SHP77 (cell line): Measurements from ENCODE around the gene ZMAT3.
"Not testable (repeated sequence)": the region's sequence is repeated elsewhere in the genome, so short reads cannot be mapped to it uniquely, and the experiment has no call there.

Experiments used
- DNase-seq, 2 experiments: peaks; one replicate each; lab custom pipeline; 2025; lab: John Stamatoyannopoulos, UW

The ZMAT3 gene

GRCh38 chr3:179071323-179072099, at the start of gene ZMAT3:
Gene ZMAT3 (minus strand): TSS chr3:179071809. CDS start chr3:179067752, 4,057 bp downstream.
- peak; percentile 49 to 74 for DNase-seq

GRCh38 chr3:179116816-179117215, 45.2 kb upstream of the ZMAT3 start:
- DNase-seq: no peak

GRCh38 chr3:179115444-179115843, 43.8 kb upstream of the ZMAT3 start:
- not testable (repeated sequence) for DNase-seq

GRCh38 chr3:179113903-179114302, 42.3 kb upstream of the ZMAT3 start:
- DNase-seq: no peak

GRCh38 chr3:179108086-179108485, 36.5 kb upstream of the ZMAT3 start:
- no peak for DNase-seq

GRCh38 chr3:179107617-179108016, 36.0 kb upstream of the ZMAT3 start:
- no peak for DNase-seq

- no peak for DNase-seq
Observed at GRCh38 chr3:179105881-179106280, 34.3 kb upstream of the ZMAT3 start.

- DNase-seq: no peak
Observed at GRCh38 chr3:179100652-179101051, 29.0 kb upstream of the ZMAT3 start.

GRCh38 chr3:179098388-179099077, 26.9 kb upstream of the ZMAT3 start:
- DNase-seq: no peak

GRCh38 chr3:179093807-179094206, 22.2 kb upstream of the ZMAT3 start:
- no peak for DNase-seq

GRCh38 chr3:179091113-179091512, 19.5 kb upstream of the ZMAT3 start:
- DNase-seq: no peak

GRCh38 chr3:179088306-179088705, 16.7 kb upstream of the ZMAT3 start:
- no peak for DNase-seq

GRCh38 chr3:179083977-179084376, 12.4 kb upstream of the ZMAT3 start:
- DNase-seq: no peak

GRCh38 chr3:179082416-179082815, 10.8 kb upstream of the ZMAT3 start:
- no peak for DNase-seq

GRCh38 chr3:179081885-179082284, 10.3 kb upstream of the ZMAT3 start:
- no peak for DNase-seq

- no peak for DNase-seq
Observed at GRCh38 chr3:179079537-179079936, 7.9 kb upstream of the ZMAT3 start.

- DNase-seq: no peak
Observed at GRCh38 chr3:179076243-179077027, 4.8 kb upstream of the ZMAT3 start.

GRCh38 chr3:179074656-179075055, 3.0 kb upstream of the ZMAT3 start:
- DNase-seq: no peak

- DNase-seq: no peak
Observed at GRCh38 chr3:179073816-179074215, 2.2 kb upstream of the ZMAT3 start.

GRCh38 chr3:179072100-179072438, 460 bp upstream of the ZMAT3 start:
- DNase-seq: peak; percentile 28 to 48

GRCh38 chr3:179071027-179071322, 634 bp downstream of the ZMAT3 start:
- no peak for DNase-seq

GRCh38 chr3:179069762-179070390, 1.7 kb downstream of the ZMAT3 start:
- DNase-seq: no peak
